Tibial nerve (tissue), 4 donors: Measurements from ENCODE around the gene FAM210B.

Source experiments
- CTCF ChIP-seq, 5 experiments: fragments of 200-600 bp in 3 of 5; fragments of 450-650 bp in 2 of 5; sonication (generic) in 3 of 5; IDR thresholded peaks; one replicate each; pipeline ENCODE4 v1.5.1; 2016 to 2019; ENCODE audit warnings: antibody characterized with exemption in 5 of 5, mild to moderate bottlenecking in 3 of 5, moderate library complexity in 2 of 5
- EP300 ChIP-seq, 2 donors: sonication (generic); formaldehyde crosslinking; IDR thresholded peaks; one replicate each; pipeline ENCODE4 v1.6.1; 2017; ENCODE audit warnings: antibody characterized with exemption in 2 of 2, mild to moderate bottlenecking in 1 of 2
- POLR2A ChIP-seq, 2 donors: fragments of 450-650 bp; IDR thresholded peaks; one replicate each; pipeline ENCODE4 v1.6.1; 2017; ENCODE audit warnings: antibody characterized with exemption in 2 of 2, mild to moderate bottlenecking in 2 of 2, moderate library complexity in 2 of 2

GRCh38 chr20:56393653-56394052 is 34.9 kb downstream of the FAM210B start:
- TF ChIP-seq CTCF (IDR thresholded peaks at IDR 0.05) (no peak), EP300 (IDR thresholded peaks at IDR 0.05) (no peak), POLR2A (IDR thresholded peaks at IDR 0.05) (no peak)
